ENCODE measurements around the gene UBALD1.

GRCh38 chr16:4614571-4615383, at the start of gene UBALD1:
- TF ChIP-seq EZH2 (IDR thresholded peaks at IDR 0.05; ENCODE audit: borderline replicate concordance, low read length) (no peak), CTCF (conservative IDR thresholded peaks at IDR 0.05 in 1 of 2, IDR thresholded peaks at IDR 0.05 in 1 of 2; ENCODE audit: extremely low read depth in 1 of 2, insufficient read depth in 1 of 2, low read depth in 1 of 2, low read length in 2 of 2) (no peak)

All from mammary epithelial cell (primary cell).